ENCODE results near the gene SLC26A11.

- TF ChIP-seq POLR2A (IDR thresholded peaks at IDR 0.05; ENCODE audit: low read depth, low read length) (no peak), POLR2AphosphoS5 (IDR thresholded peaks at IDR 0.05; ENCODE audit: low read depth, low read length) (no peak)
Observed at GRCh38 chr17:80261895-80262279, 41.7 kb downstream of the SLC26A11 start.

Measured in GM12892 (cell line).